ENCODE data around the gene SPRR2E.
"Not testable (repeated sequence)": the region's sequence is repeated elsewhere in the genome, so short reads cannot be mapped to it uniquely, and the experiment has no call there.

Gene SPRR2E

GRCh38 chr1:153115264-153115663 is 20.9 kb upstream of the SPRR2E start:
- H3K27me3 ChIP-seq (ENCODE audit: insufficient read depth, low read length); H3K9ac ChIP-seq (ENCODE audit: low read depth, low read length); H3K27ac ChIP-seq (ENCODE audit: low read length); H3K4me3 ChIP-seq (ENCODE audit: low read length); H3K36me3 ChIP-seq (ENCODE audit: insufficient read depth, low read depth, low read length); H3K9me3 ChIP-seq (ENCODE audit: insufficient read depth, low read depth, low read length); H3K4me1 ChIP-seq (ENCODE audit: insufficient read depth, low read length): not testable (repeated sequence)

- H3K9me3 ChIP-seq (ENCODE audit: insufficient read depth, low read depth, low read length): no peaks in the 10 kb centered on the region
- no peak within 1 kb of the TSS for H3K4me3 ChIP-seq (ENCODE audit: low read length)
- no peak within 1 kb of the TSS for H3K9ac ChIP-seq (ENCODE audit: low read depth, low read length)
- no peak within 1 kb of the TSS for H3K27ac ChIP-seq (ENCODE audit: low read length)
- H3K27me3 ChIP-seq (ENCODE audit: insufficient read depth, low read length): no peaks in the 10 kb centered on the region
- H3K36me3 ChIP-seq (ENCODE audit: insufficient read depth, low read depth, low read length): no peaks in the 10 kb centered on the region
- no peaks in the 10 kb centered on the region; the same call in 1 of the 2 replicates for H3K4me1 ChIP-seq (ENCODE audit: insufficient read depth, low read length)
These were observed 19.1 kb upstream of the SPRR2E start, which contains the start of gene SPRR2F for GRCh38 chr1:153113416-153113815. Gene SPRR2F, minus strand, starts transcription at chr1:153113516. Its CDS starts 783 bp downstream, at chr1:153112733.

- H3K4me3 ChIP-seq (ENCODE audit: low read length); H3K9ac ChIP-seq (ENCODE audit: low read depth, low read length); H3K27ac ChIP-seq (ENCODE audit: low read length); H3K27me3 ChIP-seq (ENCODE audit: insufficient read depth, low read length); H3K4me1 ChIP-seq (ENCODE audit: insufficient read depth, low read length); H3K9me3 ChIP-seq (ENCODE audit: insufficient read depth, low read depth, low read length); H3K36me3 ChIP-seq (ENCODE audit: insufficient read depth, low read depth, low read length): not testable (repeated sequence)
These were observed 18.1 kb upstream of the SPRR2E start for GRCh38 chr1:153112454-153112853.

GRCh38 chr1:153100245-153100644 is 5.9 kb upstream of the SPRR2E start:
- no peak overlapping the region for H3K9ac ChIP-seq (ENCODE audit: low read depth, low read length)
- H3K4me3 ChIP-seq (ENCODE audit: low read length): no peak overlapping the region
- H3K27ac ChIP-seq (ENCODE audit: low read length): no peak overlapping the region
- no peaks in the 10 kb centered on the region for H3K9me3 ChIP-seq (ENCODE audit: insufficient read depth, low read depth, low read length)
- no peaks in the 10 kb centered on the region for H3K27me3 ChIP-seq (ENCODE audit: insufficient read depth, low read length)
- H3K36me3 ChIP-seq (ENCODE audit: insufficient read depth, low read depth, low read length): no peaks in the 10 kb centered on the region
- no peaks in the 10 kb centered on the region for H3K4me1 ChIP-seq (ENCODE audit: insufficient read depth, low read length)

GRCh38 chr1:153099461-153100045 is 5.2 kb upstream of the SPRR2E start:
- Histone ChIP-seq H3K4me1 (ENCODE audit: insufficient read depth, low read length) (no peaks in the 10 kb centered on the region), H3K9me3 (ENCODE audit: insufficient read depth, low read depth, low read length) (no peaks in the 10 kb centered on the region), H3K4me3 (ENCODE audit: low read length) (no peak overlapping the region), H3K9ac (ENCODE audit: low read depth, low read length) (no peak overlapping the region), H3K27ac (ENCODE audit: low read length) (no peak overlapping the region), H3K36me3 (ENCODE audit: insufficient read depth, low read depth, low read length) (no peaks in the 10 kb centered on the region), H3K27me3 (ENCODE audit: insufficient read depth, low read length) (no peaks in the 10 kb centered on the region)

GRCh38 chr1:153095764-153096163 is 1.4 kb upstream of the SPRR2E start:
- Histone ChIP-seq H3K9me3 (ENCODE audit: insufficient read depth, low read depth, low read length) (no peaks in the 10 kb centered on the region), H3K36me3 (ENCODE audit: insufficient read depth, low read depth, low read length) (no peaks in the 10 kb centered on the region), H3K4me1 (ENCODE audit: insufficient read depth, low read length) (no peaks in the 10 kb centered on the region), H3K4me3 (ENCODE audit: low read length) (no peak overlapping the region), H3K27ac (ENCODE audit: low read length) (no peak overlapping the region), H3K27me3 (ENCODE audit: insufficient read depth, low read length) (no peaks in the 10 kb centered on the region), H3K9ac (ENCODE audit: low read depth, low read length) (no peak overlapping the region)

- no peaks in the 10 kb centered on the region for H3K36me3 ChIP-seq (ENCODE audit: insufficient read depth, low read depth, low read length)
- H3K9ac ChIP-seq (ENCODE audit: low read depth, low read length): no peak overlapping the region
- H3K27ac ChIP-seq (ENCODE audit: low read length): no peak overlapping the region
- H3K9me3 ChIP-seq (ENCODE audit: insufficient read depth, low read depth, low read length): no peaks in the 10 kb centered on the region
- no peaks in the 10 kb centered on the region for H3K4me1 ChIP-seq (ENCODE audit: insufficient read depth, low read length)
- no peaks in the 10 kb centered on the region for H3K27me3 ChIP-seq (ENCODE audit: insufficient read depth, low read length)
- H3K4me3 ChIP-seq (ENCODE audit: low read length): no peak overlapping the region
These were observed 6.7 kb downstream of the SPRR2E start for GRCh38 chr1:153087652-153088051.

- Histone ChIP-seq H3K36me3 (ENCODE audit: insufficient read depth, low read depth, low read length) (no peaks in the 10 kb centered on the region), H3K9me3 (ENCODE audit: insufficient read depth, low read depth, low read length) (no peaks in the 10 kb centered on the region), H3K27ac (ENCODE audit: low read length) (no peak overlapping the region), H3K4me3 (ENCODE audit: low read length) (no peak overlapping the region), H3K4me1 (ENCODE audit: insufficient read depth, low read length) (no peaks in the 10 kb centered on the region), H3K27me3 (ENCODE audit: insufficient read depth, low read length) (no peaks in the 10 kb centered on the region), H3K9ac (ENCODE audit: low read depth, low read length) (no peak overlapping the region)
These were observed 12.6 kb downstream of the SPRR2E start for GRCh38 chr1:153081736-153082135.

- no peak overlapping the region for H3K9ac ChIP-seq (ENCODE audit: low read depth, low read length)
- H3K9me3 ChIP-seq (ENCODE audit: insufficient read depth, low read depth, low read length): no peaks in the 10 kb centered on the region
- H3K4me1 ChIP-seq (ENCODE audit: insufficient read depth, low read length): no peaks in the 10 kb centered on the region
- H3K27ac ChIP-seq (ENCODE audit: low read length): no peak overlapping the region
- no peaks in the 10 kb centered on the region for H3K27me3 ChIP-seq (ENCODE audit: insufficient read depth, low read length)
- H3K36me3 ChIP-seq (ENCODE audit: insufficient read depth, low read depth, low read length): no peaks in the 10 kb centered on the region
- no peak overlapping the region for H3K4me3 ChIP-seq (ENCODE audit: low read length)
These were observed 21.3 kb downstream of the SPRR2E start for GRCh38 chr1:153072806-153073726.

GRCh38 chr1:153071511-153071910 is 22.8 kb downstream of the SPRR2E start, which contains the start of gene SPRR2B:
Gene SPRR2B, minus strand, starts transcription at chr1:153071611. Its CDS starts 772 bp downstream, at chr1:153070839.
- Histone ChIP-seq H3K9me3 (ENCODE audit: insufficient read depth, low read depth, low read length) (no peaks in the 10 kb centered on the region), H3K27ac (ENCODE audit: low read length) (no peak within 1 kb of the TSS), H3K4me3 (ENCODE audit: low read length) (no peak within 1 kb of the TSS), H3K9ac (ENCODE audit: low read depth, low read length) (no peak within 1 kb of the TSS), H3K27me3 (ENCODE audit: insufficient read depth, low read length) (no peaks in the 10 kb centered on the region), H3K4me1 (ENCODE audit: insufficient read depth, low read length) (no peaks in the 10 kb centered on the region), H3K36me3 (ENCODE audit: insufficient read depth, low read depth, low read length) (no peaks in the 10 kb centered on the region)

GRCh38 chr1:153070243-153070642 is 24.1 kb downstream of the SPRR2E start:
- no peaks in the 10 kb centered on the region for H3K9me3 ChIP-seq (ENCODE audit: insufficient read depth, low read depth, low read length)
- no peaks in the 10 kb centered on the region for H3K27me3 ChIP-seq (ENCODE audit: insufficient read depth, low read length)
- H3K36me3 ChIP-seq (ENCODE audit: insufficient read depth, low read depth, low read length): no peaks in the 10 kb centered on the region
- H3K4me3 ChIP-seq (ENCODE audit: low read length): no peak overlapping the region
- H3K27ac ChIP-seq (ENCODE audit: low read length): no peak overlapping the region
- H3K9ac ChIP-seq (ENCODE audit: low read depth, low read length): no peak overlapping the region
- no peaks in the 10 kb centered on the region for H3K4me1 ChIP-seq (ENCODE audit: insufficient read depth, low read length)
